NCI-H2171 (cell line): Measurements from ENCODE around the gene TMED6.

Experiments used
- DNase-seq: peaks from one replicate; lab custom pipeline; 2025; lab: John Stamatoyannopoulos, UW

TMED6 gene

DNA sequence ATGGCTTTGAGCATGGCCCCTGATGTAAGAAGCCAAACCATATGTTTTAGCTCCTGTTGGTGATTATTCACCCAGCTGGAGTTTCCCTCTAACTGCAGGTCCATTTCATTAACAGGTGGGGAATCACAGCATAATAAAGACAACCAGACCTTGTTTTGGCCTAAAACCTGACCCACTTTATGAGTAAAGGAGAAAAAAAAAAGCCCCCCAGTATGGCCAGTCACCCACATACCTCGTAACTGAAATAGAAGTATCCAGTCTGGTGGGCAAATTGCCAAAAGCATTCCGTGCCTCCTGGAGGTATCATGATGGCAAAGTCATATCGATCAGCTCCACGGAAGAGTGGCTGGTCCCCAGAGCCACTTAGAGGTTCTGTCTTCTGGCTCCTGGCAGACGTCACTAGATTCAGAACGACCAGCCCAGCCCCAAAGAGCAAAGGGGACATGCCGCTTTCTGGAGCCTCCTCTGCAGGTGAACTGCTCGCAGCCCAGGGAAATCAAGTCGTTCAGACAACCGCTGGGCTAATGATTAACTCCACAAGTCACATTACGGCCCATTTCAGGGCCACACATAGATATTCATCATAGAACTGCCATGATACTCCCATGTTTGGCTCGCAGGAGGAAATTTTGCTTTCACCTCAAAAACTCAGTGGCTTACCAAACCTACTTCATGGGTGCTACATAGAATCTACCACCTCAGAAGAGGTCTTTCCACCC lies at the start of gene TMED6:
Gene TMED6 (minus strand): TSS at position 478 of the 719 bp plus-strand sequence. CDS start 33 bp downstream, at position 445.
- peak; percentile 47 for DNase-seq

GRCh38 chr16:69399361-69399760 lies 47.8 kb upstream of the TMED6 start:
- no peak for DNase-seq

- no peak for DNase-seq
These were observed 46.4 kb upstream of the TMED6 start for GRCh38 chr16:69397821-69398521.

GRCh38 chr16:69396187-69397061 lies 44.8 kb upstream of the TMED6 start:
- DNase-seq: peak; percentile 78

GRCh38 chr16:69395859-69396186 lies 44.2 kb upstream of the TMED6 start:
- no peak for DNase-seq

DNA sequence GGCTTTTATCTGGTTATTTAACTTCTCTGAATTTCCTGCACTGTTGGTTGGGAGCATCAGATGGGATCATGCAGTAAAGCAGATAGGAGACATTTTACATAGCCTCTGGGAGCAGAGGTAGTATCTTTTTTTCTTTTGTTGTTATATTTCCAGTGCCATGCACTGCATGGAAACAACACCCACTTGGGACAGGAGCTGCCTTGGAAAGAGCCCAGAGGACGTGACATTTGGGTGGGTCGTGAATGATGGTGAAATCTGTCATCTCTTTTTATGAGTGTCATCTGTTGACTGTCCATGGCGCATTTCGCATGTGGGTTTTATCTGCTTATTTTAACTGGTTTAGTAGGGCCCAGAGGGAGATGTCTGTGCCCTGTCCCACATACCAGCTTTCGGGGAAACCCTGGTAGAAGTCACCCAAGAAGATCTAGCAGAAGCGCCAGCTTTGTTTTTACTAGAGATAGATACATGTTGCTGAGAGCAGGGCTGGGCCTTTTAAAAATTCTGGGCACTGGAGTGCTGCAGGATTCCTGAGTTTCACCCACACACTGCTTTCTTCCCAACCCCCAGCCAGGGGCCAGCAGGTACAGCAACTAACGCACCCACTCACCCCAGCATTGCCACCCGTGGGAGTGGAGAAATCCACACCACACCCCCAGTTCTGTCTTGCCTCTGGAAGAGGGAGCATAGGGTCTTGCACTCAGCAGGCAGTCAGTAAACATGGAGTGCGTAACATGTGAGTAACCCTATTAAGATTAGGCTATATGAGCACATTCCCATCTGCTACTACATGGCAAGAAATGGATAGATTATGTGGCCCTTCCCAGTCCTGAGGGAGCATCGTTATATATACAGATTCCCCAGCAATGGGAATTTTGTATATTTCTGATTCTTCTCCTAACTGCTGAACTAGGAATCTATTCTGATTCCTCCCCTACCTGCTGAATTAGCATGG lies 42.6 kb upstream of the TMED6 start:
- no peak for DNase-seq

DNA sequence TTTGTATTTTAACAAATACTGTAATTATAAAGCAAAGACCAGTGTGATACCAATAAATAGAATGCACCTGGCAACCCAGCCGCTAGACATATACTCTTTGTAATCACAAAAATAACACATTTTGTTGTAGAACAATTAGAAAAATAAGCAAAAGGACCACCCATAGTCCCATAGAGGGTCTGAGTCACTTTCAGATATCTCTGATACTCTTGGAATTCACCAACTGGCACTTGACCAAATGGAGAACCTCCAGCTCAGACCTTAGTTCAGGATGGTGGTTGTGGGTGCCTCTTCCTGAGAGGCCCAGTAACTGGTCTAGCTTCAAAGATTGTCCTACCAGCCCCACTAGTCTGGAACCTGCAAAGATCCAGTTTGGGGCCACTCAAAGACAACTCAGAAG lies 35.0 kb upstream of the TMED6 start:
- DNase-seq: no peak

GRCh38 chr16:69384974-69385373 lies 33.4 kb upstream of the TMED6 start:
- DNase-seq: no peak

DNA sequence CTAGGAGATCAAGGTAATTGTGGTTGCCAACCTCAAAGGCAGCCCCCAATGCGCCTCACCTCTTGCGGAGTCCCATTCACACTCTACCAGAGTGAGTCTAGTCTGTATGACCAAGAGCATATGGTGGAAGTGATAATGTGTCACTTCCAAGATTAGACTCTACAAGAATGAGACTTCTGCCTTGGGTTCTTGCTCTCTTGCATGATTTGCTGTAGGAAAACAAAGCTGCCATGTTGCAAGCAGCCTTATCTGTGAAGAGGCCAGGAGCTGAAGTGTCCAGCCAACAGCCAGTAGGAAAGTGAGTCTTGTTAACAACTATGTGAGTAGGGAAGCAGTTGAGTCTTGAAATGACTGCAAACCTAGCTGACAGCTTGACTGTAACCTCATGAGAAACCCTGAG lies 30.8 kb upstream of the TMED6 start:
- DNase-seq: no peak

- no peak for DNase-seq
These were observed 29.6 kb upstream of the TMED6 start for GRCh38 chr16:69381231-69381630.

- no peak for DNase-seq
These were observed 27.2 kb upstream of the TMED6 start for GRCh38 chr16:69378760-69379159.

- no peak for DNase-seq
These were observed 26.4 kb upstream of the TMED6 start for GRCh38 chr16:69378036-69378435.

- no peak for DNase-seq
These were observed 24.9 kb upstream of the TMED6 start for GRCh38 chr16:69376393-69377059.

DNA sequence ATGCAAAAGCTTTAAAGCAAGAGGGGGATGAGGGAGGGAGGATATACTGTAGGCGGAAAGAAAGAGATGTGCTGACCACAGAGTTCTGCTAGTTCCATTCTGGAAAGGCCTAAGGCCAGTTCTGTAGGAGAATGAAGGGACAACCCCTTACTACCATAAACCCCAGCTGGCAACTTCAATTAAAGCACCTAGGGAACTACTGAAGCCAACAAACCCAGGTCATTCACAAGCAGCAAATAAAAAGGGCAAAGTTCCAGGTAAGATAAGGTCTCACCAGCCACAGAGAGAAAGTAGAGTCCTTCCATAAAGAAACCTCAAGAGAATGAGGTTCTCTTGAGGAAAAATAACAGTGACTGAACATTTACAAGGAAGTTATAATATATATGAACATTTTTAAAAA lies 21.4 kb upstream of the TMED6 start:
- no peak for DNase-seq

GRCh38 chr16:69371564-69371963 lies 20.0 kb upstream of the TMED6 start:
- no peak for DNase-seq

DNA sequence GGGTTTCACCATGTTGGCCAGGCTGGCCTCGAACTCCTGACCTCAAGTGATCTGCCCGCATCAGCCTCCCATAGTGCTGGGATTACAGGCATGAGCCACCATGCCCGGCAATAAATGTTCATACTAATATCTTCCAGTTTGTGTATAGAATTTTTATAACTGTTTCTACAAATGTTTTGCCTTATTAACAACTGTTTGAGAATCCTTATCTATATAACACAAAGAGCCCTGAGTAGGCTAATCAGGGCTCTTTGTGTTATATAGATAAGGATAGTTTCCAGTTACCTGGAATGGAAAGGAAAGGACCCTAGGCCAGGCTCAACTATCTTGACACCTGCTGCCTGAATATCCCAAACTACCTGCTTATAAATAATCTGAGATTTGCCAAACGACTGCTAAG lies 17.3 kb upstream of the TMED6 start:
- DNase-seq: no peak

DNA sequence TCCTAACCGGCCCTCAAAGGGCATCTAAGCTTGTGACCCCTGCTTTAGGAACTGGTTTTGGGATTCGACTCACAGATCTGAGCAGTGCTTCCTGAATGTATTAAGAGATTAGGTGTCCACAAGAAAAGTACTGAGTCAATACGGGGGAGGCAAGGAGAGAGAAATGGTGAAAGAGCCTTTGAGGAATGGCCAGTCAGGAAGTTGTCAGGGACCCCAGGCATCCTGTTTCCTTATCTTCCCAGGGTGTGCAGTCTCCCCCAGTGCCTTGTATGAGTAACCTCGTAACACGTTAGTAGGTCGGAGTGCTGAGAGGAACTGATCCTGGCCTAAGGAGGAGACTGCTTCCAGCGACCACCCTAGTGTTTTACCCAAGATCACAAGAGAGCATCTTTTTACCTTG lies 16.4 kb upstream of the TMED6 start:
- DNase-seq: no peak

DNA sequence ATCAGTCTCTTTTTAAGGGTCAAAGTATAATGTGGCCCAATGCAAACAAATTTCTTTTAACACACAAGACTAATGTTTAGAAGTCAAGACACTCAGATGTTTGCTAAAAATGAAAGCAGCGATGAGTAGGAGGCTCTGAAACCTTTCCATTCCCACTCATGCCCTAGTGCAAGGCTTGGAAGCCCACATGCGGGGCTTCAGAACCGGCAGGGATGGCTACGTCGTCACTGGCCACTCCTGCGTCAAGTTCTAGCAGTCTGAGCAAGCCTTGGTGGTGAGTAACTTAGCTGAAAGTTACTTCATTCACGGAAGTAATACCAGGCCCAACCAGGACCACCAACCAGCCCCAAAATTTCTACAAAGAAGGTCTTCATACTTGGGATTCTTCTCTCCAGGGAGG lies 14.8 kb upstream of the TMED6 start:
- DNase-seq: no peak

DNA sequence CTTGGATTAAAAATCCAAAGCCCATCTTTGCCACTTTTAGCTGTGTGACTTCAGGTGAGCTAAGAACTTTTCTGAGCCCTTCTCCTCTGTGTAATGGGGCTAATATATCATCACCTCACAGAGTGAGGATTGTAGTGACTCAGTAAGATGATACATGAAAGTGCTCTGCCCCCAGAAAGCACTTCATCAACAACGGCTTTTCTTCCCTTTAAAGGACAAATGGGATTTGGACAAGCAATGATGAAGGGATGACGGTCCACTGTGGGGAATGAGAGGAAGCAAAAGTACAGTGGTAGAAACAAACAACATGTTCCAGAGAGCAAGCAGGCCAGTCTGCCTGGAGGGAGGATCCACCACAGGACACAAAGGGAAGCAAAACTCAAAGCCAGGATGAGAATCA lies 14.3 kb upstream of the TMED6 start:
- DNase-seq: no peak

- DNase-seq: no peak
These were observed 12.5 kb upstream of the TMED6 start for GRCh38 chr16:69364088-69364487.

DNA sequence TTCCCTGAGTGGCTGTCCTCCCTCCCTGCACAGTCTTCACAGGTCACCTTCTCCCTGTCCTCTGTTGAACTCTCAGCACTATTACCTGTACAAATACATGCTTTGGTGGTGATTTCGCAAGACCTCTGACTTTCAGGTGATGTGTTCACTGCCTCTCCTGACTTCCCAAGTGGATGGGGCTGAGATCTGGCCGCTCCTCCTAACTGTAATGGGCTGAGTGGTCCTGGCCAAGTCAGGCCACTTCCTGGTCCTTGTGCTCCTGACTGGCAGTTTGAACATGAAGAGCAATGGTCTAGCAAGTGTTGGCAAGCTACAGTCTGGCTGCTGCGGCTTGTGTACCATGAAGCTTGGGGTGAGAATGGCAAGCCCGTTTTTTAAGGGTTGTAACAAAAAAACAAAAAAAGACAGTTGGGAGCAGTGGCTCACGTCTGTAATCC lies 11.7 kb upstream of the TMED6 start:
- no peak for DNase-seq
